IPS-18c (cell line): Measurements from ENCODE around the gene DHFR.

Experiments
- H3K4me3 ChIP-seq: 2 replicates; pipeline ENCODE4 v1.7.0; 2013; ENCODE audit warnings: low read depth, mild to moderate bottlenecking, low read length, moderate library complexity; ENCODE audit not compliant: insufficient read depth
- H3K9me3 ChIP-seq: one replicate; pipeline ENCODE4 v1.6.1; 2013; ENCODE audit warnings: mild to moderate bottlenecking, low read length, moderate library complexity; ENCODE audit not compliant: control insufficient read depth, insufficient read depth

Gene DHFR

GRCh38 chr5:80654391-80655230 lies at the start of gene DHFR, which contains the start of gene MSH3:
TSS of gene DHFR (minus strand) at chr5:80654983. CDS start at chr5:80654489, 494 bp downstream.
TSS of gene MSH3 (plus strand) at chr5:80654652. CDS start at chr5:80654728, 76 bp downstream.
- Histone ChIP-seq H3K9me3 (no peaks in the 10 kb centered on the region), H3K4me3 (peak within 1 kb of the TSS; percentile 91)

GRCh38 chr5:80704221-80704620 lies 49.4 kb upstream of the DHFR start:
- Histone ChIP-seq H3K4me3 (no peak overlapping the region), H3K9me3 (no peaks in the 10 kb centered on the region)

GRCh38 chr5:80703747-80704146 lies 49.0 kb upstream of the DHFR start:
- no peaks in the 10 kb centered on the region for H3K9me3 ChIP-seq
- H3K4me3 ChIP-seq, result no peak overlapping the region

GRCh38 chr5:80703291-80703690 lies 48.5 kb upstream of the DHFR start:
- Histone ChIP-seq H3K4me3 (no peak overlapping the region), H3K9me3 (no peaks in the 10 kb centered on the region)

- Histone ChIP-seq H3K9me3 (no peaks in the 10 kb centered on the region), H3K4me3 (no peak overlapping the region)
These were observed 46.8 kb upstream of the DHFR start for GRCh38 chr5:80701597-80701996.

- no peak overlapping the region for H3K4me3 ChIP-seq
- H3K9me3 ChIP-seq, result no peaks in the 10 kb centered on the region
These were observed 43.6 kb upstream of the DHFR start for GRCh38 chr5:80698369-80698768.

- no peak overlapping the region for H3K4me3 ChIP-seq
- no peaks in the 10 kb centered on the region for H3K9me3 ChIP-seq
These were observed 42.3 kb upstream of the DHFR start for GRCh38 chr5:80697100-80697499.

GRCh38 chr5:80696450-80696849 lies 41.7 kb upstream of the DHFR start:
- H3K9me3 ChIP-seq, result no peaks in the 10 kb centered on the region
- no peak overlapping the region for H3K4me3 ChIP-seq

- H3K4me3 ChIP-seq, result no peak overlapping the region
- H3K9me3 ChIP-seq, result no peaks in the 10 kb centered on the region
These were observed 40.9 kb upstream of the DHFR start for GRCh38 chr5:80695666-80696065.

- Histone ChIP-seq H3K4me3 (no peak overlapping the region), H3K9me3 (no peaks in the 10 kb centered on the region)
These were observed 34.8 kb upstream of the DHFR start for GRCh38 chr5:80689627-80690026.

GRCh38 chr5:80688648-80689420 lies 34.1 kb upstream of the DHFR start:
- Histone ChIP-seq H3K4me3 (no peak overlapping the region), H3K9me3 (no peaks in the 10 kb centered on the region)

GRCh38 chr5:80686757-80687156 lies 32.0 kb upstream of the DHFR start:
- H3K9me3 ChIP-seq, result no peaks in the 10 kb centered on the region
- no peak overlapping the region for H3K4me3 ChIP-seq

GRCh38 chr5:80676706-80677105 lies 21.9 kb upstream of the DHFR start:
- no peak overlapping the region for H3K4me3 ChIP-seq
- H3K9me3 ChIP-seq, result no peaks in the 10 kb centered on the region

- Histone ChIP-seq H3K4me3 (no peak overlapping the region), H3K9me3 (no peaks in the 10 kb centered on the region)
These were observed 17.5 kb upstream of the DHFR start for GRCh38 chr5:80672140-80672736.

- Histone ChIP-seq H3K9me3 (no peaks in the 10 kb centered on the region), H3K4me3 (no peak overlapping the region)
These were observed 13.5 kb upstream of the DHFR start for GRCh38 chr5:80668016-80668969.

GRCh38 chr5:80667384-80667783 lies 12.6 kb upstream of the DHFR start:
- H3K4me3 ChIP-seq, result no peak overlapping the region
- H3K9me3 ChIP-seq, result no peaks in the 10 kb centered on the region

- no peaks in the 10 kb centered on the region for H3K9me3 ChIP-seq
- H3K4me3 ChIP-seq, result no peak overlapping the region
These were observed 10.3 kb upstream of the DHFR start for GRCh38 chr5:80665057-80665456.
